Measurements from ENCODE around the gene WIPF1.
"Not testable (repeated sequence)": the region's sequence is repeated elsewhere in the genome, so short reads cannot be mapped to it uniquely, and the experiment has no call there.

The WIPF1 gene

GRCh38 chr2:174555998-174556397 lies 41.6 kb downstream of the WIPF1 start:
- in situ Hi-C loops (cut with MboI; ENCODE audit: low pct_unique_long_range_greater_than_20kb, low sequenced_read_pairs, unreplicated experiment): no loop called here
- no peak for TF ChIP-seq CTCF (IDR thresholded peaks at IDR 0.05; ENCODE audit: extremely low read depth, insufficient read depth, missing control alignments)
- DNase-seq (ENCODE audit: low spot score): no peak

GRCh38 chr2:174554529-174555150 lies 43.0 kb downstream of the WIPF1 start:
- in situ Hi-C loops (cut with MboI; ENCODE audit: low pct_unique_long_range_greater_than_20kb, low sequenced_read_pairs, unreplicated experiment): no loop called here
- DNase-seq (ENCODE audit: low spot score): no peak
- no peak for TF ChIP-seq CTCF (IDR thresholded peaks at IDR 0.05; ENCODE audit: extremely low read depth, insufficient read depth, missing control alignments)

- no peak for DNase-seq (ENCODE audit: low spot score)
- TF ChIP-seq CTCF (IDR thresholded peaks at IDR 0.05; ENCODE audit: extremely low read depth, insufficient read depth, missing control alignments): no peak
- in situ Hi-C loops (cut with MboI; ENCODE audit: low pct_unique_long_range_greater_than_20kb, low sequenced_read_pairs, unreplicated experiment): no loop called here
These were observed 43.7 kb downstream of the WIPF1 start for GRCh38 chr2:174553811-174554493.

GRCh38 chr2:174552880-174553279 lies 44.7 kb downstream of the WIPF1 start:
- DNase-seq (ENCODE audit: low spot score): no peak
- TF ChIP-seq CTCF (IDR thresholded peaks at IDR 0.05; ENCODE audit: extremely low read depth, insufficient read depth, missing control alignments): no peak
- in situ Hi-C loops (cut with MboI; ENCODE audit: low pct_unique_long_range_greater_than_20kb, low sequenced_read_pairs, unreplicated experiment): no loop called here

- no peak for TF ChIP-seq CTCF (IDR thresholded peaks at IDR 0.05; ENCODE audit: extremely low read depth, insufficient read depth, missing control alignments)
- in situ Hi-C loops (cut with MboI; ENCODE audit: low pct_unique_long_range_greater_than_20kb, low sequenced_read_pairs, unreplicated experiment): no loop called here
- DNase-seq (ENCODE audit: low spot score): no peak
These were observed 45.9 kb downstream of the WIPF1 start for GRCh38 chr2:174551697-174552096.

GRCh38 chr2:174548646-174549045 lies 49.0 kb downstream of the WIPF1 start:
- in situ Hi-C loops (cut with MboI; ENCODE audit: low pct_unique_long_range_greater_than_20kb, low sequenced_read_pairs, unreplicated experiment); DNase-seq (ENCODE audit: low spot score): not testable (repeated sequence)

GRCh38 chr2:174548021-174548420 lies 49.6 kb downstream of the WIPF1 start:
- in situ Hi-C loops (cut with MboI; ENCODE audit: low pct_unique_long_range_greater_than_20kb, low sequenced_read_pairs, unreplicated experiment); DNase-seq (ENCODE audit: low spot score): not testable (repeated sequence)
